HG03066 (cell line): ENCODE results near the gene WFDC10A.
"Not testable (repeated sequence)": the region's sequence is repeated elsewhere in the genome, so short reads cannot be mapped to it uniquely, and the experiment has no call there.

Experiments
- ATAC-seq: cut with Tn5 transposase; IDR thresholded peaks from one replicate; pipeline ENCODE4 v1.9.1; 2021; ENCODE audit warnings: low read depth; ENCODE audit not compliant: unreplicated experiment

Gene WFDC10A

DNA sequence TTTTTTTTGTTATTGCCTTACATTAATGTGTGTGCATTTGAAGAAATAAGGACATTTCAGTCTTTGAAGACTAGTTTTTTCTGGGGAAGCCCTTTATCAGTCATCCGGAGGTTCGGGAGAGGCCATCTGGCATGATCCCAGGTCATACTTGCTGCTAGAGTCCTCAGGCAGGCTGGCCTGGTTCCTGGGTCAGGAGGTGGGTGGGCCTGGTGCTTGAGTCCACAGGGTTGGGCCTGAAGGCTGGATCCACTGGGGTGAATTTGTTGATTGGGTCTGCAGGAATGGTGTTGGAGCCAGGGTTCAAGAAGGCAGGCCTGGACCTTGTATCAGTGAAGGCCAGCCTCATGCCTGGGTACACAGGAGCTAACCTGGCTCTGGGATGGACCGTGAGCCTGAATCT is 17.3 kb downstream of the WFDC10A start:
- ATAC-seq: no peak

DNA sequence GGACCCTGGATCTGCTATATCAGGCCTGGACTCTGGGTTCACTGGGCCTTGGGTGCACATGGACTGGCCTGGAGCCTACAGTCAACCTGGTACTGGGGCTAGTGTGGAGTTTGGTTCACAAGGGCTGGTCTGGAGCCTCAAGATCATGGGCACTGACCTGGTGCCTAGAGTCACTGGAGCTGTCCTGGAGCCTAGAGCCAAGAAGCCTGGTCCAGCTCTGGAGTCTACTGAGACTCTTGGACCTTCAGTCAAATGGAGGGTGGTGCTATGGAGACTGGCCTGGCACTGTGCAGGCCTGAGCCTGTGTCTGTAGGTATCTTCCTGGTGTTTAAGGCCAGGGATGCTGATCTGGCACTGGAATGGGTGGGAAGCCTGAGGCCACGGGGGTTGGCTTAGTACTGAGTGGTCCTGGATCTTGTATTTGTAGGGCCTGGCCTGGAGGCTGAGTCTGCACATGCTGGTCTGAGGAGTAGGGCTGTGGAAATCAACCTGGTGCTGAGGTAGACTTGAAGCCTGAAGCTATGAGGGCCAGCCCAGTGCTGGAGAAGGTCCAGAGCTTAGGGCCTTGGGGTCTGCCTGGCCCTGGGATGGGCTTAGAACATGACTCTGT is 18.0 kb downstream of the WFDC10A start:
- ATAC-seq: no peak

DNA sequence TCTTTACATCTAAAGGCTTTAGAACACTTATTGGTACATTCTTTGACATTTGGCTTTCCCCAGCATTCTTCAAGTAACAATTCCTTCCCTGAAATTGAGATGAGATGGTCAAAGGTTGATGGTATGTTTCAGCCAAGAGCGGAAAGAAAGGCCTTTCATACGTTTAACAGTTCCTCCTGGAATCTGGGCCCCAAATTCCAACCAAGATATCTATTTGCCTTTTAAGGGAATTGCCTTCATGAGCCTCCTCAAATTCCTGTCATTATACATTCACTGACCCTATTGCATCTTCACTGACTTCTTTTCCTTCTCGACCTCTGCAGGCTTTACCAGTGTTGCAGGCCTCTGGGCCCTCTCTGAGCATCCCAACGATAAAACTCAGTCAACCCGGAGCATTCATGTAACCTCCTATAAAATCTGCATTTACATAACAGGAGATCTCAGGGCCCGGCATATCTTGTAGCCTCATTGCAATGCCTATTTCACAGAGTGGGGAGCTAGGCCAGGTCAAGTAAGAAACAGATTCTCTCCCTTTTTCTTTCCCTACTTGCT is 19.8 kb downstream of the WFDC10A start:
- ATAC-seq: no peak

DNA sequence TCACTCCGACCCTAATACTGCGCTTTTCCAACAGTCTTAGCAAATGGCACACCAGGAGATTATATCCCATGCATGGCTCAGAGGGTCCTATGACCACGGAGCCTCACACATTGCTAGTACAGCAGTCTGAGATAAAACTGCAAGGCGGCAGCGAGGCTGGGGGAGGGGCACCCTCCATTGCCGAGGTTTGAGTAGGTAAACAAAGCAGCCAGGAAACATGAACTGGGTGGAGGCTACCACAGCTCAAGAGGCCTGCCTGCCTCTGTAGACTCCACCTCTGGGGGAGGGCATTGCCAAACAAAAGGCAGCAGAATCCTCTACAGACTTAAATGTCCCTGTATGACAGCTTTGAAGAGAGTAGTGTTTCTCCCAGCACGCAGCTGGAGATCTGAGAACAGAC is 22.2 kb downstream of the WFDC10A start:
- ATAC-seq: not testable (repeated sequence)

DNA sequence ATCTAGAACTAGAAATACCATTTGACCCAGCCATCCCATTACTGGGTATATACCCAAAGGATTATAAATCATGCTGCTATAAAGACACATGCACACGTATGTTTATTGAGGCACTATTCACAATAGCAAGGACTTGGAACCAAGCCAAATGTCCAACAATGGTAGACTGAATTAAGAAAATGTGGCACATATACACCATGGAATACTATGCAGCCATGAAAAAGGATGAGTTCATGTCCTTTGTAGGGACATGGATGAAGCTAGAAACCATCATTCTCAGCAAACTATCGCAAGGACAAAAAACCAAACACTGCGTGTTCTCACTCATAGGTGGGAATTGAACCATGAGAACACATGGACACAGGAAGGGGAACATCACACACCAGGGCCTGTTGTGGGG is 27.5 kb downstream of the WFDC10A start:
- ATAC-seq: not testable (repeated sequence)

DNA sequence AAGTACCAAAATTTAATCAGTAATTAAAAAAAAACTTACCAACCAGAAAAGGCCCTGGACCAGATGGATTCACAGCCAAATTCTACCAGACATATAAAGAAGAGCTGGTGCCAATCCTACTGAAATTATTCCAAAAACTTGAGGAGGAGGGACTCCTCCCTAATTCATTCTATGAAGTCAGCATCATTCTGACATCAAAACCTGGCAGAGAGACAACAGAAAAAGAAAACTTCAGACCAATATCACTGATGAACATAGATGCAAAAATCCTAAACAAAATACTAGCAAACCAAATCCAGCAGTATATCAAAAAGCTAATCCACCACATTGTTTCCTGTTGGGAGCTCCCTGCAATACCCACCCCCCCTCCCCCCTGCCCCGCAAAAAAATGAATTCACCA is 40.6 kb downstream of the WFDC10A start, which contains the start of gene WFDC11:
Gene WFDC11 (minus strand): TSS at position 101 of the 400 bp plus-strand sequence. CDS start 19,639 bp downstream, outside the sequence.
- ATAC-seq: no peak

DNA sequence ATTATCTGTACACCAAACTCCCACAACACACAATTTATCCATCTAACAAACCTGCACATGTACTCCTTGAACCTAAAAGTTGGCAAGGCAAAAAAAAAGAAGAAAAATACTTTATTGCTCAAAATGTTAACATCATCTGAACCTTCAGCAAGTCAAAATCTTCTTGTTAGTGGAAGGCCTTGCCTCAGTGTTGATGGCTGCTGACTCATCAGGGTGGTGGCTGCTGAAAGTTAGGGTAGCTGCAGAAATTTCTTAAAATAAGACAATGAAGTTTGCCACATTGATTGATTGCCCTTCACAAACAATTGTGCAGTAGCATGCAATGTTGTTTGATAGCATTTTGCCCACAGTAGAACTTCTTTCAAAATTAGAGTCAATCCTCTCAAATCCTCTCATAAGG is 43.2 kb downstream of the WFDC10A start:
- ATAC-seq: no peak

DNA sequence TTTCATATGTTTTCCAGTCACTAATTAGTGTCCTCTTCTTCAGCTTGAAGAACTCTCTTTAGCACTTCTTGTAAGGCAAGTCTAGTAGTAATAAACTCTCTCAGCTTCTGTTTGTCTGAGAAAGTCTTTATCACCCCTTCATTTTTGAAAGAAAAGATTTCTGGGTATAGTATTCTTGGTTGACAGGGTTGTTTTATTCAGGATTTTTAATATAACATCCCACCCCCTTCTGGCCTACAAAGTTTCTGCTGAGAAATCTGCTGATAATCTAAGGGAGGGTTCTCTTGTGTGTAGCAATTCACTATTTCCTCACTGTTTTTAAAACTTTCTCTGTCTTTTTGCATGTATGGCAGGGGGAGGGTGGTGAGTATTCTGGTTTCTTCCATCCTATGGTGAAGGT is 50.1 kb downstream of the WFDC10A start:
- ATAC-seq: no peak
